Pons (tissue), 1 donor: ENCODE measurements around the gene TBCEL.

Source experiments
- DNase-seq: peaks from one replicate; pipeline ENCODE4 v3.0.0-alpha.2; 2016; ENCODE audit warnings: low spot score

Gene TBCEL

GRCh38 chr11:121138259-121138658 lies 114.4 kb downstream of the TBCEL start:
- no peak for DNase-seq

DNA sequence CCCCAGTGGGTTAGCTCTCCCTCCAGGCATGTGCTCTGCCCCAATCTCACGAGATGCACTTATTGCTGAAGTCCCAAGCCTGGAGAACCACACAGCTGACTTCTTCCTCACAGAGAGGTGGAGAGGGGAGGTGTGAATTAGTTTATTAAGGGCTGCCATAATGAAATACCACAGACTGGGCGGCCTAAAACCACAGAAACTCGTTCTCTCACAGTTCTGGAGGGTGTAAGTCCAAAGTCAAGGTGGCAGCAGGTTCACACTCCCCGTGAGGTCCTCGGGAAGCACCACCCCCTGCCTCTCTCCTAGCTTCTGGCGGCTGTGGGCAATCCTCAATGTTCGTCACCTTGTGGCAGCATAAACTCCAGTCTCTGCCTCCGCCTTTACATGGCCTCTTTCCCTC lies 116.5 kb downstream of the TBCEL start:
- no peak for DNase-seq
